KBM-7 (cell line): Measurements from ENCODE around the gene SHCBP1L.
"Not testable (repeated sequence)": the region's sequence is repeated elsewhere in the genome, so short reads cannot be mapped to it uniquely, and the experiment has no call there.

Experiments
- DNase-seq: peaks from one replicate; pipeline ENCODE4 v3.0.0-alpha.2; 2015
- in situ Hi-C: fragments of 300-500 bp; cut with MboI; formaldehyde crosslinking; loops from 2 replicates; pipeline ENCODE4 v1.14.3; 2020; ENCODE audit warnings: low sequenced_read_pairs, low pct_unique_long_range_greater_than_20kb, mixed read lengths

The SHCBP1L gene

DNA sequence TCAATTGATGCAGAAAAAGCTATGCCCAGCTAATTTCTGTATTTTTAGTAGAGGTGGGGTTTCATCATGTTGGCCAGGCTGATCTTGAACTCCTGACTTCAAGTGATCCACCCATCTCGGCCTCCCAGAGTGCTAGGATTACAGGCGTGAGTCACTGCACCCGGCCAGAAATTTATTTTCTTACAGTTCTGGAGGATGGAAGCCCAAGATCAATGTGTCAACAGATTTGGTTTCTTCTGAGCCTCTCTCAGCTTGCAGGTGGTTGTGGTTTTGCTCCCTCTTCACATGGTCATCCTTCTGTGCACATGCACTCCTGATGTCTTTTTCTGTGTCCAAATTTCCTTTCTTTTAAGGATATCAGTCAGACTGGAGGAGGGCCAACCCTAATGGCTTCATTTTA, 35.6 kb downstream of the SHCBP1L start:
- DNase-seq, result no peak
- in situ Hi-C loops, result no loop called here

DNA sequence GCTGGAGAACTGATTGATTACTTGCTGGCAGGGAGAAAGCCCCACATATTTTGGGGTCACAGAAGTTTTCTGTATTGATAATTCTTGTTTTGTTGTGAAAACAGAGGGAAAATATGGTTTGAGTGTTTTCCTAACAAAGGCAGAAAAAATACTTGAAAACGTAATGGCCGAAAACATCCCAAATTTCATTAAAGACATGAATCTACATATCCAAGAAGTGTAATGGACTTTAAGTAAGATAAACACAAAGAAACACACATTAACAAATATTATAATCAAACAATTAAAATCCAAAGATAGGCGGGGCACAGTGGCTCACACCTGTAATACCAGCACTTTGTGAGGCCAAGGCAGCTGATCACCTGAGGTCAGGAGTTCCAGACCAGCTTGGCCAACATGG, 39.6 kb downstream of the SHCBP1L start:
- no peak for DNase-seq
- in situ Hi-C loops, result no loop called here

DNA sequence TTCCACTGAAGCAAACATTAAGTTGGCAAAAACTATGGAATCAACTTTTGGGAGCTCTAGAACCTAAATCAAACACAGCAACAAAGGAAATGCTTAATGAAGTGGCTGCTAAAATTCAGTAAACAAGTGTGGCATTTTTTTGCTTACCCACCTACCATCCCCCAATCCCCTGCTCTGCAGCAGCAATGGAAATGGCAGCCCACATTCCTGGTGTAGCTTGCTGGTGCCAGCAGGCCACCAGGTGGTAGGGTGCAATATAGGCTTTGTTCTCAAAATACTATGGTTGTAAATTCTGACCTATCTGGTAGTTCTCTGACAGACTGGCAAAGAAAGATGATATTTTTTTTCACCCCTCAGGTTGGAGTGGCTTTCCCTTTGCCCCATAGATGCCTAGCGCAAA, 42.8 kb downstream of the SHCBP1L start:
- in situ Hi-C loops, result no loop called here
- no peak for DNase-seq

DNA sequence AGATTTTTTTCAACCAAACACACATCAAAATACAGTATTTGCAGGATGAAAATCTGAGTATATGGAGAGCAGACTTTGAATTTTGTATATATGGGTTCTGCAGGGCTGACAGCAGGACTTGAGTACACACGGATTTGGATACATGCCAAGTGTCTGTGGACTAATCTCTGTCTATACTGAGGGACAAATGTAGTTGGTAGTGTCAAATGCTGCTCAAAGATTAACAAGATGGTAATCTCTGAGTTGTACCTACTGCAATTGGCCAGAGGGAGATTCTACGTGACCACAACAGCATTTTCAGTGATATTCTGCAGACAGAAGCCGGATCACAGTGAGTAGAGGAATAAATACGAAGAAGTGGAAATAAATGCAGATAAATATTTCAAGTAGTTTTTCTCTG, 43.4 kb downstream of the SHCBP1L start:
- no peak for DNase-seq
- in situ Hi-C loops, result no loop called here

DNA sequence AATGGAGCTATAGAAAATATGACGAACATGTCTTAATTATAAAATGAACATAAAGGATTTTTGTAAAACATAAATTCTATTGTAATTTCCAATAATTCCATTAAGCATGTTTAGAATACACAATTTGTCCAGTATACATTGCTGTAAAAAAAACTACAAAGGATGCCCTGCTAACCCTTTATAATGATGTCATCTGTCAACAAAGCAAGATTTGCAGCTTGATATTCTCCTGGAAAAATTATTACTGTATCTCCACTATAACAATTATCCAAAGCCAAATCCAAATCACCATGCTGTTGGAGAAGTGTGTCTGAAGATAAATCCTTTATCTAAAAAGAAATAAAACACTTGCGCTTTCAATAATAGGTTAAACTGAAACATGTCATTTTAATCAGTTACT, 47.6 kb downstream of the SHCBP1L start:
- in situ Hi-C loops, result no loop called here
- DNase-seq, result no peak

DNA sequence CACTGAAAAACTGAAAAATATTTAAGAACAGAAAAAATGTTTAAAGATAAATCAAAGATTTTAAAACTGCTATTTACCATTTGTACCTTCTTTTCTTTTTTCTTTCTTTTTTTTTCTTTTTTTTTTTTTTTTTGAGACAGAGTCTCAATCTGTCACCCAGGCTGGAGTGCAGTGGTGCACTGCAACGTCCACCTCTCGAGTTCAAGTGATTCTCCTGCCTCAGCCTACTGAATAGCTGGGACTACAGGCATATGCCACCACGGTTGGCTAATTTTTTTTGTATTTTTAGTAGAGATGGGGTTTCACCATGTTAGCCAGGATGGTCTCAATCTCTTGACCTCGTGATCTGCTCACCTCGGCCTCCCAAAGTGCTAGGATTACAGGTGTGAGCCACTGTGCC, 51.0 kb downstream of the SHCBP1L start:
- in situ Hi-C loops, DNase-seq: not testable (repeated sequence)

DNA sequence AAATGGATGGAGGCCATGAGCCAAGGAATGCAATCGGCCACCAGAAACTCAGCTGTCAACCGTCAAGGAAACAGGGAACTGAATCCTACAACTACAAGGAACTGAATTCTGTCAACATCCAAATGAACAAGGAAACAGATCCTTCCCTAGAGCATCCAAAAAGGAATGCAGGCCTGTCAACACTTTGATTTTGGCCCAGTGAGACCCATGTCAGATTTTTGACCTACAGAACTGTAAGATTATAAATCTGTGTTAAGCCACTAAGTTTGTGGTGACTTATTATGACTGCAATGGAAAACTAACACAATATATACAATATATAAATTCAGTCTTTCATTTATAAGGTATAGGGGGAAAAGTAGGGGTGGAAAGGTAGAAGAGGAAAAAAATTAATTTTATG, 55.3 kb downstream of the SHCBP1L start:
- in situ Hi-C loops, result no loop called here
- no peak for DNase-seq

DNA sequence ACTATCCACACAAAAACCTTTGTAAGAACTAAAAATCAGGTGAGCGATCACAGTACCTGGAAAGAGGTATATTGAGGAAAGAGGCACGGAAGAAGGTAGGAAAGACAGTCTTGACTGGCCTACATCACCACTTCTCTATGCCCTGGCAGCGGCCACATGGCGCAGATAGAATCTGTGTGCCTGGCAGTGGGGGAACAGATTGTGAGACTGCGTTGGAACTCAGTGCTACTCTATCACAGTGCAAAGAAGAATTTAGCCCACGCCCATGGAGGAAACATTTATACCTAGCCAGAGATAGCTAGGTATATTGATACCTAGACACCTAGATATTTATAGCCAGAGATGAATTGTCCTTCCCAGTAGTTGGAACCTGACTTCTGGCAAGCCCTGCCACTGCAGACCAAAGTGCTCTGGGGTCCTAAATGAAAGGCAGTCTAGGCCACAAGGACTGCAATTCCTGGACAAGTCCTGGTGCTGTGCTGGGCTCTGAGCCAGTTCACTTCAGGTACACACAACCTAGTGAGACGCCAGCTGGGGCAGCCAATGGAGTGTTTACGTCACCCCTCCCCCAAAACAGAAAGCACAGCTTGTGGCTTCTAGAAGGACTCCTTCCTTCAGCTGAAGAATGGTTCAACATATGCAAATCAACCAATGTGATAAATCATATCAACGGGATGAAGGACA, 61.9 kb downstream of the SHCBP1L start:
- in situ Hi-C loops, result no loop called here

DNA sequence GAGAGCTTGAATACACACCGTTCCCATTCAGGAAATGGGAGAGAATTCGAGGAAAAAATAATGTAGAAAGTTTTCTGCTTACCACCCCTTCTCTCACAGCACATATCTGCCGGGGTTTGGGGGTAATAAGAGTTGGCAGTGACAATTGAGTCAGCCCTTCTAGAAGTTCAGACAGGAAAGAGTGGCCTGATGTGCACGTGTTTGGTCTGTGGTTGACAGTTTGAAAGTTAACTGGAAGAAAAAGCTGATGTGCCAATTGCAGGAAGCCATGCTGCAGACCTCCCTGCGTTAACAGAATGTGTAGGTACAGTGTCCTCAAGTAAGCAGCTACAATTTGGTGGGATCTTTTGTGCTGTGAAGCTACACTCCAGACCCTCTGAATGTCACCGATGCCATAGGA, 63.0 kb downstream of the SHCBP1L start:
- in situ Hi-C loops, result no loop called here
- DNase-seq, result peak; percentile 54

More for the DNA sequence above, 61.9 kb downstream of the SHCBP1L start:
- DNase-seq, result no peak

DNA sequence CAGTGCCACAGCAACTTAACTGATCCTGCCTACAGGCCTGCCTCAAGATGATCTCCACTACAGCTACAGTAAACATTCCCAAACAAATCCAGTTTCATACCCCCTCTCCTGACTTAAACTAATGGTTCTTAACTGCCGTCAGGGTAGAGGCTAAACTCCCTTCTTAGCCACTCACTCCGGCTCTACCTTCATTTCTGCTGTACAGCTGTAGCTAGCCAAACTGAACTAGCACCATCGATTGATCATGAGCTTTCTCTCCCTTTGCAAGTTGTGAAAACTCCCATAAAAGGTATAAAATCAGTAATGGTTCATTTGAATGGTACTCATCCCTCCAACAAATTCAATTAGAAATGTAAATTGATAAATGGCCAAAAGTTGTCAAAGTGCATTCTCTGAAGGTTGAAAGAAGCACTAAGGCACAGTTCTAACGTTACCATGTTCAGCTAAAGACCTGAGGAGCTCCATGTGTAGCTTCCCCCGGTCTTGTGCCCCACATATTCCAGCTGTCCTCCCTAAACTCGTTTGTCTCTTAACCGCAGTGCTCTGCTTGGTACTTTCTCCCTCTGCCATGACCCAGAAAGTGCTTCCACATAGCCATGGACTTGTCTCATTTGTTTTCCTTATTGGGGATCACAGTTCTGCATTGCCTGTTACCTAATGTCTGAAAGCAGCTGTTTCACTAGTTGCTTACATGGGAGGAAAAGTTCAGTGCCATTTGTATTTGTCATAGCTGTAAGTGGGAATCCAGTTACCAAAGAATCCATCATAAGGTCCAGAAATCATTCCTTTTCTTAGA, 64.0 kb downstream of the SHCBP1L start:
- DNase-seq, result no peak
- in situ Hi-C loops, result no loop called here

DNA sequence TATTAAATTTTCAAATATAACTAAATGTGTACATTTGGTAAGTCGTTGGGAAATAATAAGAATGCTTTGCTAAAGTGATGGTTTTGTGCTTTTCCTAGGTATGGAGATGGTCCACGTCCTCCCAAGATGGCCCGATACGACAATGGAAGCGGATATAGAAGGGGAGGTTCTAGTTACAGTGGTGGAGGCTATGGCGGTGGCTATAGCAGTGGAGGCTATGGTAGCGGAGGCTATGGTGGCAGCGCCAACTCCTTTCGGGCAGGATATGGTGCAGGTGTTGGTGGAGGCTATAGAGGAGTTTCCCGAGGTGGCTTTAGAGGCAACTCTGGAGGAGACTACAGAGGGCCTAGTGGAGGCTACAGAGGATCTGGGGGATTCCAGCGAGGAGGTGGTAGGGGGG, 66.0 kb downstream of the SHCBP1L start:
- in situ Hi-C loops, result no loop called here
- DNase-seq, result no peak

DNA sequence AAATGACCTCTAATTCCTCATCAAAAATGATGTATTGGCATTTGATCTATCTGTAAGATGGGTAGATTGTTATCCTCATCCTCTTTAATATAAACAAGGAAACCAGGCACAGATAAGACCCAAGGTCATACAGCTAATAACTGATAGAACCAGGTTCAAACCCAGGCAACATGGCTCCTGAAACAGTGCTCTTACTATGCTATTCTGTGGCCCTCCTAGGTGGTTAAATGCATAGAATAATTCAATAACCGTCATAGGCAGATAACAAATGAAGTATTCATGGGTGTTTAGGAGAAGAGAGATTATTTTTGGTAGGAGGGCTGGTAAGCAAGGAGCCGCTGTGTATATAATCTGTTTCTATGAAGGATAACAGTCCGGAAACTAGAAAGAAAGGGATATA, 67.4 kb downstream of the SHCBP1L start:
- DNase-seq, result no peak
- in situ Hi-C loops, result no loop called here

DNA sequence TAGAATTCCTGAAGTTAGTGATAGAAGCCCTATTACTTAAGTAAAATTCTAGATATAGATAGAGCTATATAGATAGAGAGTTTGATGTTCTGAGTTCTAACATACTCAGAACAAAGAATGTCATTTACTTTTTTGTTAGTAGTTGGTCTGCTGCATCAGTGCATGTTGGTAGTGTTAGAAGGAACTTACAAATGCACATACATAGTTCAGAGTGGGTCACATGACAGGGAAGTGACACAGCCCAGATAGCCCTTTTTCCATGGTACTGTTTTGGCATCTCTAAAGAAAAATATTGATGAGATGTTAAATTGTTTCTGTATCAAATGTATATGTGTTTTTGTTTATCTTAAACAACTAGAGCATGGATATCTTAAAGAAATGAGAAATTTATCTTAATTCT, 68.1 kb downstream of the SHCBP1L start:
- DNase-seq, result no peak
- in situ Hi-C loops, result no loop called here

DNA sequence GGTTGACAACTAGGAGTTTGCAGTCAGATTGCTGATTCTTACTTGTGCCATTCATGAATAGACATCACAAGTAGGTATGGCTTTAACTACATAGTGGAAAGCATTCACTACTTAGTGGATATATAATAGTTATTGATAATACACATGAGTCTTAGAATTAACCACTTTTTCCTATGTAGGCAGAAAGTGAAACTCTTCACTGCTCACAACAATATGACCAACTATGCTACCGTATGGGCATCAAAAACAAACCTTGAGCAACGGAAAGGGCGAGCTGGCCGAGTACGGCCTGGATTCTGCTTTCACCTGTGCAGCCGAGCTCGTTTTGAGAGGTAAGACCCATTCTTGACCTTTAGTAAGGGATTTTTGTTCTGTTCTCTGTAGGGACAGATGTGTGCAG, 75.1 kb downstream of the SHCBP1L start:
- no peak for DNase-seq
- in situ Hi-C loops, result no loop called here

DNA sequence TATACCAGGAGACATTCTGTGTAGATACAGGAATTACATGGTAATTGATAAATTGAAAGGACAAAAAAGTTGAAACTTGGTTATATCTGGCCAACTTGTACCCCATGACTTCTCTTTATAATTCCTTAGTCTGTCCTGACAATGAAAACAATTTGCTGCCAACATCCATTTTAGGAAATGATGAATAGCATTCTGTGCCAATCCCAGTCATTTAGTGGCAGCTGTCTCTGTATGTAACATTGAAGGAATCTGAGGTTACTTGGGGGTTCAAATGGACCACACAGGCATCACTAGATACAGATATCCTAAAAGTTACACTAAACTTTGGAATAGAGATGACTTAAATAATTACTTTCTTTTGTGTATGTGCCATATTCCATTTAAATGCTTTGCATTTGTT, 75.6 kb downstream of the SHCBP1L start:
- in situ Hi-C loops, result no loop called here
- DNase-seq, result no peak

DNA sequence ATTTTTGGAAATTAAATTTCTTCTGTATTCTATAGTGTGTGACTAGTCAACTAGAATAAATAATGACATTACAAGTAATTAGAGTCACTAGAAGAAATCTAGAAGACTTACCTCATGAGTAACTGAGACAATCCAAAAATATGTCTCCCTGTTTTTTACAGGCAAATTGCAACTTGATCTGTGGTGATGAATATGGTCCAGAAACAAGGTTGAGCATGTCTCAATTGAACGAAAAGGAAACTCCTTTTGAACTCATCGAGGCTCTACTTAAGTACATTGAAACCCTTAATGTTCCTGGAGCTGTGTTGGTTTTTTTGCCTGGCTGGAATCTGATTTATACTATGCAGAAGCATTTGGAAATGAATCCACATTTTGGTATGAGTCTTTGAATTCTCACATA, 77.1 kb downstream of the SHCBP1L start:
- in situ Hi-C loops, result no loop called here
- no peak for DNase-seq

DNA sequence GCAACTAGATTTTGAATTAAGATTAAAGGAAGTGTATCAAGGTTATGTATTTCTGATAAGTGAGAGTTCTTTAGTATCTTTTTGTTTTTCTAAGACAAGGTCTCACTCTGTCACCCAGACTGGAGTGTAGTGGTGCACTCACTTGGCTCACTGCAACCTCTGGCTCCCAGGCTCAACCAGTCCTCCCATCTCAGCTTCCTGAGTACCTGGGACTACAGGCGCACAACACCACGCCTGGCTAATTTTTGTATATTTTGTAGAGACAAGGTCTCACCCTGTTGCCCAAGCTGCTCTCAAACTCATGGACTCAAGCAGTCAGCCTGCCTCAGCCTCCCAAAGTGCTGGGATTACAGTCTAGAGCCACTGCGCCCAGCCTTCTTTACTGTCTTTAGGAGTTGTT, 80.1 kb downstream of the SHCBP1L start:
- in situ Hi-C loops, result no loop called here
- DNase-seq, result no peak

DNA sequence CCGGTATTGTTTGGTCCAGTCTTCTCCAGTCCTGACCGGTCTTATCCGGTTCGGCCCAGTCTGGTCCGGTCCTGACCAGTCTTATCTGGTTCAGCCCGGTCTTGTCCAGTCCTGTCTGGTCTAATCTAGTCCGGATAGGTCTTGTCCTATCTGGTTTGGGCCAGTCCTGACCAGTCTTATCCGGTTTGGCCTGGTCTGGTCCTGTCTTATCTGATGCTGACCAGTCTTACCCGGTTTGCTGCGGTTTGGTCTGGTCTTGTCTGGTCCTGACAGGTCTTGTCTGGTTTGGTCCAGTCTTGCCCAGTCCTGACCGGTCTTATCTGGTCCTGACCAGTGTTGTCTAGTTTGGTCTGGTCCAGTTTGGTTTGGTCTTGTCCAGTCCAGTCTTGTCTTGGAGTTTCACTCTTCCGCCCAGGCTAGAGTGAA, 83.7 kb downstream of the SHCBP1L start:
- in situ Hi-C loops, result no loop called here
- no peak for DNase-seq

DNA sequence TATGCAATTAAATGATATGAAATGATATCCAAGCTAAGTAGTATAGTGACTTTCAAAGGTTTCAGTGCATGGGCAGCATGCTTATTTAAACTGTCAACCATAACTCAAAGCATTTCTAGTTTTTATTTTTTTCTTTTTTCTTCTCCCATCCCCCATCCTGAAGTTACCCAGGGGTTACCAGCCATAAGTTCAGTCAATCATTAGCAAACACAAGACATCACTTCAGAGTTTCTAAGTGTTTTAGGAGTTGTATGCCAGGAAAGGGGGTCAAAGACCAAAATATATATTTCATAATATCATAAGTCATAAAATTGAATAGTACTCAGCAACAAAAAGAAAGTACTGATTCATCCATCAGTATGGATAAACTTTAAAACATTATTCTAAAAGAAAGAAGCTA, 85.1 kb downstream of the SHCBP1L start:
- in situ Hi-C loops, result no loop called here
- DNase-seq, result no peak

DNA sequence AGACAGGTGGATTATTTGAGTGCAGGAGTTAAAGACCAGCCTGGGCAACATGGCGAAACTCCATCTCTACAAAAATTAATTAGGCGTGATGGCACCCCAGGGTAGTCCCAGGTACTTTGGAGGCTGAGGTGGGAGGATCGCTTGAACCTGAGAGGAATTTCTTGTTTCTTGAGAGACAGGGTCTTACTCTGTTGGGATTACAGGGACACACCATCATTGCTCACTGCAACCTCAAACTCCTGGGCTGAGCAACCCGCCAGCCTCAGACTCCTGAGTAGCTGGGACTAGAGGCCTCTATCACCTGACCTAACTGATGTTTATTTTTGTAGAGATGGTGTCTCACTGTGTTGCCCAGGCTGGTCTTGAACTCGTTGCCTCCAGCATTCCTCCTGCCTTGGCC, 89.0 kb downstream of the SHCBP1L start:
- no peak for DNase-seq
- in situ Hi-C loops, result no loop called here

DNA sequence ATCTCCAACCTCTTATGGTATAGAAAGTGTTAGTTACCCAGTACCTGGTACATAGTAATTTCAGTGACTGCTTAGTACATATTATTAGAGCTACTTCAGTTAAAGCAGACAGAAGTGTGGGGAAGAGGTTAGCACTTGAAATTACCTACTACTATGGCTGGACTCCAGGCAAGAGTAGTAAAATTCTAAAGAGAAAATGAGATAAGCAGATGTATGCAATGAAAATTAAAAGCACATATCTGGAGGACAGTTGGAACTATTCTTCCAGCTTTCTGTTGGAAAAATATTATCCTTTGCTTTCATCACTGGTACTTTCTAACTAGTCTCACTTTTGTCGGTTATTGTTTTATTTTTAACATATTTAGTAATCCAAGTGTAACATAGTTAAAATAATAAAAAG, 90.1 kb downstream of the SHCBP1L start:
- DNase-seq, result no peak
- in situ Hi-C loops, result no loop called here
